OCI-LY3 (cell line): ENCODE measurements around the gene TTPAL.

Experiments
- H2AFZ ChIP-seq: fragments of 200-600, 300-600 bp; shearing (Covaris generic); 2 replicates; pipeline ENCODE4 v1.6.0; 2014; ENCODE audit warnings: antibody characterized with exemption, low read depth, low read length
- H3K27ac ChIP-seq: fragments of 200-600, 300-600 bp; sonication (generic); 2 replicates; pipeline ENCODE4 v1.5.1; 2014; ENCODE audit warnings: mild to moderate bottlenecking, low read length, moderate library complexity, mixed read lengths
- H3K27me3 ChIP-seq: fragments of 200-600, 300-600 bp; sonication (generic); 2 replicates; pipeline ENCODE4 v1.6.1; 2014; ENCODE audit warnings: low read depth, low read length, mixed read lengths
- H3K36me3 ChIP-seq: fragments of 200-600, 300-600 bp; sonication (generic); replicated peaks from 2 replicates; pipeline ENCODE3; 2014; ENCODE audit warnings: low read depth, low read length, mixed read lengths
- H3K4me1 ChIP-seq: fragments of 300-600, 200-600 bp; sonication (generic); 2 replicates; pipeline ENCODE4 v1.6.1; 2014; ENCODE audit warnings: low read length, mixed read lengths
- H3K4me2 ChIP-seq: fragments of 200-600, 300-600 bp; sonication (generic); 2 replicates; pipeline ENCODE4 v1.6.1; 2014; ENCODE audit warnings: low read length, mixed read lengths
- H3K4me3 ChIP-seq: fragments of 300-600, 200-600 bp; sonication (generic); 2 replicates; pipeline ENCODE4 v1.5.1; 2014; ENCODE audit warnings: antibody characterized with exemption, mild to moderate bottlenecking, low read length, moderate library complexity
- H3K79me2 ChIP-seq: fragments of 300-600, 200-600 bp; shearing (Covaris generic); 2 replicates; pipeline ENCODE4 v1.6.1; 2014; ENCODE audit warnings: mild to moderate bottlenecking, low read length, mixed read lengths
- H3K9ac ChIP-seq: fragments of 300-600, 200-600 bp; shearing (Covaris generic); 2 replicates; pipeline ENCODE4 v1.6.0; 2014; ENCODE audit warnings: mild to moderate bottlenecking, low read length, moderate library complexity
- H3K9me3 ChIP-seq: fragments of 200-600, 300-600 bp; shearing (Covaris generic); 2 replicates; pipeline ENCODE4 v1.6.1; 2014; ENCODE audit warnings: low read length, mixed read lengths; ENCODE audit not compliant: insufficient read depth
- H4K20me1 ChIP-seq: fragments of 200-600, 300-600 bp; sonication (generic); 2 replicates; pipeline ENCODE4 v1.6.1; 2016; ENCODE audit warnings: low read length, mixed read lengths; ENCODE audit not compliant: insufficient read depth
- CTCF ChIP-seq: fragments of 200-600, 300-600 bp; sonication (generic); IDR thresholded peaks from 2 replicates; pipeline ENCODE4 v1.5.1; 2014; ENCODE audit warnings: antibody characterized with exemption, low read length, low read depth
- EZH2phosphoT487 ChIP-seq: fragments of 200-600 bp; shearing (Covaris generic); IDR thresholded peaks from 2 replicates; pipeline ENCODE4 v1.6.1; 2018; ENCODE audit warnings: antibody characterized with exemption, mixed run types, low read depth

The TTPAL gene

GRCh38 chr20:44501448-44501847 lies 25.8 kb downstream of the TTPAL start:
- TF ChIP-seq CTCF: no peak
- TF ChIP-seq EZH2phosphoT487: no peak

DNA sequence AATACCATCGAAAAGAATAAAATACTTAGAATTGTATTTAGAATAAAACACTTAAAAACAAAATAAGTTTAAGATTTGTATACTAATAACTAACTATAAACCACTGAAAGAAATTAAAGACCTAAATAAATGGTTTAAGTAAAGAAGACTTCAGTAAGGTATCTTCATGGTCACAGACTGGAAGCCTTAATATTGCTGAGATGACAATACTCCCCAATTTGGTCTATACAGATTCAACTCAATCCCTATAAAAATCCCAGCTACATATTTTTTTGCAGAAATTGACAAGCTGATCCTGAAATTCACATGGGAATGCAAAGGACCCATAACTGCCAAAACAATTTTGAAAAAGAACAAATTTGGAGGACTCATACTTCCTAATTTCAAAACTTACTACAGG lies 27.3 kb downstream of the TTPAL start:
- Histone ChIP-seq H3K79me2 (no peaks in the 10 kb centered on the region), H3K9ac (no peak overlapping the region), H3K4me1 (peaks cover 6% of the 10 kb centered on the region), H3K27me3 (no peaks in the 10 kb centered on the region), H3K9me3 (no peaks in the 10 kb centered on the region), H3K4me3 (no peak overlapping the region), H2AFZ (no peak overlapping the region), H4K20me1 (0 out of 2 replicates have a peak, but pooled peaks cover 6% of the 10 kb centered on the region), H3K4me2 (no peak overlapping the region), H3K36me3 (peaks cover 61% of the 10 kb centered on the region), H3K27ac (no peak overlapping the region)
- TF ChIP-seq CTCF: no peak
- TF ChIP-seq EZH2phosphoT487: no peak

More at GRCh38 chr20:44501448-44501847, 25.8 kb downstream of the TTPAL start:
- 0 out of 2 replicates have a peak, but pooled peaks cover 6% of the 10 kb centered on the region for H4K20me1 ChIP-seq
- H3K27me3 ChIP-seq: no peaks in the 10 kb centered on the region
- no peak overlapping the region for H2AFZ ChIP-seq
- H3K4me1 ChIP-seq: peaks cover 6% of the 10 kb centered on the region
- no peaks in the 10 kb centered on the region for H3K9me3 ChIP-seq
- H3K36me3 ChIP-seq: peaks cover 59% of the 10 kb centered on the region
- no peak overlapping the region for H3K27ac ChIP-seq
- no peak overlapping the region for H3K4me3 ChIP-seq
- H3K4me2 ChIP-seq: no peak overlapping the region
- no peaks in the 10 kb centered on the region for H3K79me2 ChIP-seq
- no peak overlapping the region for H3K9ac ChIP-seq

DNA sequence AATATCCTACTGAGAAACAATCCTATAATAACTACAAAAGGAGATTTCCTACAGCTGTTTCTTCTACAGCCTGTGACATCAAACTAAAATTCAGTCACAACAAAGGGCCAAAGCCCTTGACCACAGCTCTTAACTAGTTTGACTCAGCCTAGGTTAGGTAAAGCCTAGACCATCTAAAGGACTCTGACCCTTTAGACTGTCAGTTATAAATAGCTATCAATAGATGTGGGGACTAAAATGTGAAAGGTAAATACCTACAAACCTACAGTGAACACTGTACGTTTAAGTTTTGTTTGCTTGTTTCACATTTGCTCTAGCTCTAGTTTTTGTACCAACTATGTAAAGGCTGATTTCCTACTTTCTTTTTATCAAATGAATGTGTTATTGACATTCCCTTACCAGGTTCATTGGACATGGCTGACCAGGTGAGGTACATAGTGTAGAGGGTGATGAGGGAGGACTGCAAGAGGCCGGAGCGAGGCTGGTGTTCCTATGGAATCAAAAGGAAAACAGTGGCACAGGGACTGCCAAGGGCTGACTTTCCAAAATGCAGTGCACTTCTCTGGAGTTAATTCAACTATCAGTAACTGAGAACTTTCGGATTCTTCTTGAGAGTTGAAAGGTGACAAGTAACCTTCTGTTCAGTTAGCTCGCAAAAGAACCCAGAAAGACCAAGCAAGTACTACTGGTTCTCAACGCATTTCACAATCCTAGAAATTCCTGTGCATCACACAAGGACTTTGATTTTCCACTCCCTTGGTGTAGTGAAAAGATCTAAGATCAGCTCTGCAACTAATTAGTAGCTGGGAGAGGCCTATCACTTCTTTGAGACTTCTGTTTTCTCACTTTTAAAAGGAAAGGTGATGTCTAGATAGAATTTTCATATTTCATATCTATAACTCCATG lies 29.0 kb downstream of the TTPAL start:
- Histone ChIP-seq H3K27me3 (no peaks in the 10 kb centered on the region), H3K4me1 (no peaks in the 10 kb centered on the region), H3K4me2 (no peak overlapping the region), H3K27ac (no peak overlapping the region), H3K9ac (no peak overlapping the region), H3K36me3 (peaks cover 59% of the 10 kb centered on the region), H2AFZ (no peak overlapping the region), H3K4me3 (no peak overlapping the region), H4K20me1 (0 out of 2 replicates have a peak, but pooled peaks cover 6% of the 10 kb centered on the region), H3K79me2 (no peaks in the 10 kb centered on the region), H3K9me3 (no peaks in the 10 kb centered on the region)
- no peak for TF ChIP-seq EZH2phosphoT487
- TF ChIP-seq CTCF: no peak

GRCh38 chr20:44509762-44510161 lies 34.1 kb downstream of the TTPAL start:
- peaks cover 8% of the 10 kb centered on the region for H3K79me2 ChIP-seq
- peaks cover 17% of the 10 kb centered on the region for H4K20me1 ChIP-seq
- H3K9me3 ChIP-seq: no peaks in the 10 kb centered on the region
- no peak overlapping the region for H2AFZ ChIP-seq
- peaks cover 35% of the 10 kb centered on the region for H3K36me3 ChIP-seq
- TF ChIP-seq CTCF: no peak
- no peak for TF ChIP-seq EZH2phosphoT487
- H3K4me2 ChIP-seq: no peak overlapping the region
- no peaks in the 10 kb centered on the region for H3K27me3 ChIP-seq
- no peak overlapping the region for H3K4me3 ChIP-seq
- no peak overlapping the region for H3K9ac ChIP-seq
- H3K27ac ChIP-seq: no peak overlapping the region
- H3K4me1 ChIP-seq: no peaks in the 10 kb centered on the region
